Measurements from ENCODE around the gene HEBP1.

HEBP1 gene

GRCh38 chr12:12945591-12945990, 54.5 kb downstream of the HEBP1 start:
- DNase-seq = no peak

- DNase-seq = no peak
These were observed 56.3 kb downstream of the HEBP1 start for GRCh38 chr12:12943586-12944260.

- DNase-seq = no peak
These were observed 58.4 kb downstream of the HEBP1 start for GRCh38 chr12:12941450-12942350.

GRCh38 chr12:12939888-12940287, 60.2 kb downstream of the HEBP1 start:
- no peak for DNase-seq

- no peak for DNase-seq
These were observed 61.5 kb downstream of the HEBP1 start for GRCh38 chr12:12938541-12938940.

- no peak for DNase-seq
These were observed 63.0 kb downstream of the HEBP1 start for GRCh38 chr12:12936983-12937491.

GRCh38 chr12:12934556-12934955, 65.5 kb downstream of the HEBP1 start:
- DNase-seq = no peak

GRCh38 chr12:12933742-12934141, 66.3 kb downstream of the HEBP1 start:
- no peak for DNase-seq

GRCh38 chr12:12930633-12931219, 69.3 kb downstream of the HEBP1 start:
- no peak for DNase-seq

GRCh38 chr12:12929696-12930095, 70.4 kb downstream of the HEBP1 start:
- no peak for DNase-seq

- DNase-seq = no peak
These were observed 72.6 kb downstream of the HEBP1 start for GRCh38 chr12:12927211-12928079.

- no peak for DNase-seq
These were observed 73.4 kb downstream of the HEBP1 start for GRCh38 chr12:12926571-12927071.

- no peak for DNase-seq
These were observed 74.7 kb downstream of the HEBP1 start for GRCh38 chr12:12925388-12925787.

Data from RPMI8226 (cell line).